ENCODE data around the gene LMAN1. TPM values are rescaled to one million over a fixed set of nuclear protein-coding genes. Genes with fewer than 3 reads are reported as not detected.

The LMAN1 gene
- total and polyA plus RNA-seq, 2 of the 13 experiments (the other 11 are each of a cell fraction or from before 2014, with no cell fraction given), result 127 to 131 TPM

DNA sequence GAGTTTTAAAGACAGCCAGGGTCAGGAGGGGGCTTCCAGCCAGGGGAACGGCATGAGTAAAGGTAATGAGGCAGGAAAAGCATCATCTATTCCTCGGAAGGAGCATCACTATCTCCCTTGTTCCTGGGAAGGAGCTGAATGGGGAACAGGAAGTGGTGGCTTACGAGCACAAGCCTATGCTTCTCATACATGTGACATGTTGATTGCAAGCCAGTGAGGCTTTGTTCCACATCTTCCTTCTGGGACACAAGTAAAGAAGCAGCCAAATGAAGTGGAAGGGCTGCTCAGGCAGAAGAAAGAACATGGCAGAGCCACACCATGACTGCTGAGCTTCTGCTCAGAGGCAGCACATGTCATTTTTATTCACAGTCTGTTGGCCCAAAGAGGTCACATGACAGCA is 15.1 kb upstream of the LMAN1 start:
- TF ChIP-seq, protein P1, sequence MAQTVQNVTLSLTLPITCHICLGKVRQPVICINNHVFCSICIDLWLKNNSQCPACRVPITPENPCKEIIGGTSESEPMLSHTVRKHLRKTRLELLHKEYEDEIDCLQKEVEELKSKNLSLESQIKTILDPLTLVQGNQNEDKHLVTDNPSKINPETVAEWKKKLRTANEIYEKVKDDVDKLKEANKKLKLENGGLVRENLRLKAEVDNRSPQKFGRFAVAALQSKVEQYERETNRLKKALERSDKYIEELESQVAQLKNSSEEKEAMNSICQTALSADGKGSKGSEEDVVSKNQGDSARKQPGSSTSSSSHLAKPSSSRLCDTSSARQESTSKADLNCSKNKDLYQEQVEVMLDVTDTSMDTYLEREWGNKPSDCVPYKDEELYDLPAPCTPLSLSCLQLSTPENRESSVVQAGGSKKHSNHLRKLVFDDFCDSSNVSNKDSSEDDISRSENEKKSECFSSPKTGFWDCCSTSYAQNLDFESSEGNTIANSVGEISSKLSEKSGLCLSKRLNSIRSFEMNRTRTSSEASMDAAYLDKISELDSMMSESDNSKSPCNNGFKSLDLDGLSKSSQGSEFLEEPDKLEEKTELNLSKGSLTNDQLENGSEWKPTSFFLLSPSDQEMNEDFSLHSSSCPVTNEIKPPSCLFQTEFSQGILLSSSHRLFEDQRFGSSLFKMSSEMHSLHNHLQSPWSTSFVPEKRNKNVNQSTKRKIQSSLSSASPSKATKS (CRISPR knock-in tag; IDR thresholded peaks at IDR 0.05), result no peak

DNA sequence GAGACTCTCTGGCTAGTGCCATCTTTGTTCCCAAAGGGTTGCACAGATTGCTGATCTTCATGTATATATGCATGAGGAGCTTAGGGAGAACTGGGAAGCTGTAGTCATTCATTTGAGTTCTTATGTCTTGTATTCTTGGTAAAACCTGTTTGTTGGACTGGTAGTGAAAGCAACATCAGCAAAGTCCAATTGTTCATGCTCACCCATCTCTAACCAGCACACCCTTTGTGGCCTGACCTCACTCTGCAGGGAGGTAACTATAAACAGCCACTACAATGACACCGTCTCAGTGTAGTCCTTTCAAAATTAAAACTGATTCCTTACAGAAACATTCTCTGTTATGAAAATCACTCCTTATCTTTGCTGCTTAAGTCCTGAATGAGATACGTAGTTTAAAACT is 13.9 kb upstream of the LMAN1 start:
- H3K9ac ChIP-seq (ENCODE audit: insufficient read depth, low read depth, low read length), result no peak overlapping the region
- H3K79me2 ChIP-seq (ENCODE audit: insufficient read depth, low read length), result no peaks in the 10 kb centered on the region
- no TSS peak for BruUV-seq (replicated peaks)
- DNase-seq (ENCODE audit: low spot score) (no peak), ATAC-seq (no peak), FAIRE-seq (no peak)
- H3K4me3 ChIP-seq (replicated peaks in 1 of 3; ENCODE audit: insufficient read depth in 1 of 3, low read depth in 2 of 3, low read length in 3 of 3), result no peak overlapping the region
- no peaks in the 10 kb centered on the region for H3K36me3 ChIP-seq (replicated peaks in 1 of 2; ENCODE audit: control insufficient read depth in 1 of 2, insufficient read depth in 2 of 2, low read length in 2 of 2)
- 2% methylated on average over 2 of the region's 2 CpGs for WGBS (ENCODE audit: low lambda C conversion rate)
- no peaks in the 10 kb centered on the region for H4K20me1 ChIP-seq (ENCODE audit: insufficient read depth, low read length)
- no peaks in the 10 kb centered on the region for H3K4me1 ChIP-seq (ENCODE audit: insufficient read depth, low read length)
- in situ Hi-C loops (cut with HindIII; ENCODE audit: extremely low pct_ligation_motif_present, low pct_unique_long_range_greater_than_20kb), result no loop called here
- peaks cover 0 to 11% of the 10 kb centered on the region in 2 experiments for H3K27me3 ChIP-seq (ENCODE audit: control insufficient read depth in 1 of 2, insufficient read depth in 2 of 2, low read length in 2 of 2)
- POLR2A ChIA-PET, result interaction anchor here (0.6 kb wide), 1 partner anchor 15 kb away, joined by 3 read pairs; no protein-coding TSS in a partner anchor
- intact Hi-C loops (cut with micrococcal nuclease; ENCODE audit: unreplicated experiment), result no loop called here
- H3K9me3 ChIP-seq (ENCODE audit: low read length), result no peaks in the 10 kb centered on the region
- H3K27ac ChIP-seq (ENCODE audit: extremely low read length, insufficient read depth, low read length), result no peak overlapping the region
- no peak overlapping the region for H2AFZ ChIP-seq (ENCODE audit: low read length)
- CTCF ChIA-PET (ENCODE audit: low intra/inter-chr PET ratio, low total read pairs), result no interaction called here
- H3K4me2 ChIP-seq (ENCODE audit: low read depth, low read length), result no peak overlapping the region
- TF ChIP-seq, protein P2, sequence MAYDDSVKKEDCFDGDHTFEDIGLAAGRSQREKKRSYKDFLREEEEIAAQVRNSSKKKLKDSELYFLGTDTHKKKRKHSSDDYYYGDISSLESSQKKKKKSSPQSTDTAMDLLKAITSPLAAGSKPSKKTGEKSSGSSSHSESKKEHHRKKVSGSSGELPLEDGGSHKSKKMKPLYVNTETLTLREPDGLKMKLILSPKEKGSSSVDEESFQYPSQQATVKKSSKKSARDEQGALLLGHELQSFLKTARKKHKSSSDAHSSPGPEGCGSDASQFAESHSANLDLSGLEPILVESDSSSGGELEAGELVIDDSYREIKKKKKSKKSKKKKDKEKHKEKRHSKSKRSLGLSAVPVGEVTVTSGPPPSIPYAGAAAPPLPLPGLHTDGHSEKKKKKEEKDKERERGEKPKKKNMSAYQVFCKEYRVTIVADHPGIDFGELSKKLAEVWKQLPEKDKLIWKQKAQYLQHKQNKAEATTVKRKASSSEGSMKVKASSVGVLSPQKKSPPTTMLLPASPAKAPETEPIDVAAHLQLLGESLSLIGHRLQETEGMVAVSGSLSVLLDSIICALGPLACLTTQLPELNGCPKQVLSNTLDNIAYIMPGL (CRISPR knock-in tag; IDR thresholded peaks at IDR 0.05; ENCODE audit: borderline replicate concordance in 1 of 2, low read depth in 1 of 2), result no peak
- TF ChIP-seq ZFP90 (CRISPR knock-in tag; IDR thresholded peaks at IDR 0.05; ENCODE audit: borderline replicate concordance), result no peak
- TF ChIP-seq CENPX (CRISPR knock-in tag; IDR thresholded peaks at IDR 0.05), result no peak
- no peak for TF ChIP-seq ZNF30 (CRISPR knock-in tag; IDR thresholded peaks at IDR 0.05)
- TF ChIP-seq ZFP37 (CRISPR knock-in tag; IDR thresholded peaks at IDR 0.05; ENCODE audit: borderline replicate concordance), result no peak
- no peak for TF ChIP-seq ZNF773 (CRISPR knock-in tag; IDR thresholded peaks at IDR 0.05; ENCODE audit: borderline replicate concordance)
- TF ChIP-seq, protein P3, sequence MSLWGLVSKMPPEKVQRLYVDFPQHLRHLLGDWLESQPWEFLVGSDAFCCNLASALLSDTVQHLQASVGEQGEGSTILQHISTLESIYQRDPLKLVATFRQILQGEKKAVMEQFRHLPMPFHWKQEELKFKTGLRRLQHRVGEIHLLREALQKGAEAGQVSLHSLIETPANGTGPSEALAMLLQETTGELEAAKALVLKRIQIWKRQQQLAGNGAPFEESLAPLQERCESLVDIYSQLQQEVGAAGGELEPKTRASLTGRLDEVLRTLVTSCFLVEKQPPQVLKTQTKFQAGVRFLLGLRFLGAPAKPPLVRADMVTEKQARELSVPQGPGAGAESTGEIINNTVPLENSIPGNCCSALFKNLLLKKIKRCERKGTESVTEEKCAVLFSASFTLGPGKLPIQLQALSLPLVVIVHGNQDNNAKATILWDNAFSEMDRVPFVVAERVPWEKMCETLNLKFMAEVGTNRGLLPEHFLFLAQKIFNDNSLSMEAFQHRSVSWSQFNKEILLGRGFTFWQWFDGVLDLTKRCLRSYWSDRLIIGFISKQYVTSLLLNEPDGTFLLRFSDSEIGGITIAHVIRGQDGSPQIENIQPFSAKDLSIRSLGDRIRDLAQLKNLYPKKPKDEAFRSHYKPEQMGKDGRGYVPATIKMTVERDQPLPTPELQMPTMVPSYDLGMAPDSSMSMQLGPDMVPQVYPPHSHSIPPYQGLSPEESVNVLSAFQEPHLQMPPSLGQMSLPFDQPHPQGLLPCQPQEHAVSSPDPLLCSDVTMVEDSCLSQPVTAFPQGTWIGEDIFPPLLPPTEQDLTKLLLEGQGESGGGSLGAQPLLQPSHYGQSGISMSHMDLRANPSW (CRISPR knock-in tag; IDR thresholded peaks at IDR 0.05; ENCODE audit: borderline replicate concordance), result no peak
- no peak for TF ChIP-seq MAFF (IDR thresholded peaks at IDR 0.05; ENCODE audit: low read depth, low read length)
- no peak for TF ChIP-seq ZFP62 (CRISPR knock-in tag; IDR thresholded peaks at IDR 0.05)
- TF ChIP-seq GPN1 (CRISPR knock-in tag; IDR thresholded peaks at IDR 0.05; ENCODE audit: borderline replicate concordance), result no peak

More for the DNA sequence above, 15.1 kb upstream of the LMAN1 start:
- ChIA-PET CTCF (ENCODE audit: low intra/inter-chr PET ratio, low total read pairs) (no interaction called here), POLR2A (no interaction called here)
- FAIRE-seq (no peak), DNase-seq (ENCODE audit: low spot score) (no peak), ATAC-seq (no peak)
- H2AFZ ChIP-seq (ENCODE audit: low read length), result no peak overlapping the region
- no peaks in the 10 kb centered on the region for H3K4me1 ChIP-seq (ENCODE audit: insufficient read depth, low read length)
- no peaks in the 10 kb centered on the region for H4K20me1 ChIP-seq (ENCODE audit: insufficient read depth, low read length)
- H3K36me3 ChIP-seq (replicated peaks in 1 of 2; ENCODE audit: control insufficient read depth in 1 of 2, insufficient read depth in 2 of 2, low read length in 2 of 2), result no peaks in the 10 kb centered on the region
- WGBS (ENCODE audit: low lambda C conversion rate), result 21% methylated on average over 3 of the region's 3 CpGs
- H3K27ac ChIP-seq (ENCODE audit: extremely low read length, insufficient read depth, low read length), result no peak overlapping the region
- H3K9ac ChIP-seq (ENCODE audit: insufficient read depth, low read depth, low read length), result no peak overlapping the region
- no peaks in the 10 kb centered on the region for H3K9me3 ChIP-seq (ENCODE audit: low read length)
- H3K79me2 ChIP-seq (ENCODE audit: insufficient read depth, low read length), result no peaks in the 10 kb centered on the region
- H3K4me3 ChIP-seq (replicated peaks in 1 of 3; ENCODE audit: insufficient read depth in 1 of 3, low read depth in 2 of 3, low read length in 3 of 3), result no peak overlapping the region
- H3K27me3 ChIP-seq (ENCODE audit: control insufficient read depth in 1 of 2, insufficient read depth in 2 of 2, low read length in 2 of 2), result peaks cover 0 to 11% of the 10 kb centered on the region in 2 experiments
- in situ Hi-C loops (cut with HindIII; ENCODE audit: extremely low pct_ligation_motif_present, low pct_unique_long_range_greater_than_20kb) (no loop called here), intact Hi-C loops (cut with micrococcal nuclease; ENCODE audit: unreplicated experiment) (no loop called here)
- H3K4me2 ChIP-seq (ENCODE audit: low read depth, low read length), result no peak overlapping the region
- no TSS peak for BruUV-seq (replicated peaks)
